Mammary epithelial cell (primary cell): ENCODE data around the gene CYSRT1.

ENCODE experiments used
- CTCF ChIP-seq, 2 donors: IDR thresholded peaks in 1 of 2; conservative IDR thresholded peaks in 1 of 2; 2 replicates each; pipeline ENCODE4 v1.5.1; 2011 to 2012; ENCODE audit warnings: inconsistent platforms in 2 of 2, low read length in 2 of 2, mild to moderate bottlenecking in 2 of 2, control low read depth in 1 of 2, low read depth in 1 of 2; ENCODE audit not compliant: insufficient read depth in 1 of 2; ENCODE audit errors: extremely low read depth in 1 of 2
- EZH2 ChIP-seq: IDR thresholded peaks from 2 replicates; pipeline ENCODE4 v1.6.1; 2012; ENCODE audit warnings: low read length, inconsistent platforms, borderline replicate concordance

- TF ChIP-seq CTCF (conservative IDR thresholded peaks at IDR 0.05 in 1 of 2, IDR thresholded peaks at IDR 0.05 in 1 of 2; ENCODE audit: extremely low read depth in 1 of 2, insufficient read depth in 1 of 2, low read depth in 1 of 2, low read length in 2 of 2) (no peak), EZH2 (no peak)
Observed at GRCh38 chr9:137225699-137226331, 841 bp downstream of the CYSRT1 start.
